22Rv1 (cell line): ENCODE measurements around the gene FICD.

Experiments
- CTCF ChIP-seq: fragments of 450-650 bp; IDR thresholded peaks from 2 replicates; pipeline ENCODE4 v1.5.1; 2017; ENCODE audit warnings: mild to moderate bottlenecking
- ZFX ChIP-seq: fragments of 450-650 bp; IDR thresholded peaks from 2 replicates; pipeline ENCODE4 v1.6.1; 2017; ENCODE audit warnings: antibody characterized with exemption, borderline replicate concordance

DNA sequence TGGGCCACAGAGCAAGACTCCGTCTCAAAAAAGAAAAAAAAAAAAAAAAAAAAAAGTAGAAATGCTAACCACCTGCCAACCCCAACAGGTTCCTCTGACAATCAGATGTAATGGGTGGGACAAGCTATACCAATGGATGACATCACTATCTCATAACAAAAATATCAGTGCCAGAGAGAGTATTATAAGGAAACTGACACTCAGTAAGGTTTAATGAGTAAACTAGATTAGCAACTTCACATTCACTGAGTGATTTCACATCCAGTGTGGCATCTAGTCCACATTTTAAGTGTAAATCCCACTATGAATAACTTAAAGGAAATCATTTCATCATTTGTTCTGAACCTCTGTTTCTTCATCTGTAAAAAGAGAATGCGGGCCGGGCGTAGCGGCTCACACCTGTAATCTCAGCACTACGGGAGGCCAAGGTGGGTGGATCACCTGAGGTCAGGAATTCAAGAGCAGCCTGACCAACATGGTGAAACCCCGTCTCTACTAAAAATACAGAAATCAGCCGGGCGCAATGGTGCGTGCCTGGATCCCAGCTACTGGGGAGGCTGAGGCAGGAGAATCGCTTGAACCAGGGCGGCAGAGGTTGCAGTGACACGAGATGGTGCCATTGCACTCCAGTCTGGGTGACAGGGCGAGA lies 44.1 kb downstream of the FICD start:
- TF ChIP-seq CTCF (no peak), ZFX (no peak)
